ENCODE data around the gene PLXND1. TPM values are rescaled to one million over a fixed set of nuclear protein-coding genes. Genes with fewer than 3 reads are reported as not detected.

Gene PLXND1
- total RNA-seq, 1 donor from 2014 or later, result 1,753 TPM

GRCh38 chr3:129530821-129531220 is 75.7 kb downstream of the PLXND1 start:
- no peak for TF ChIP-seq CTCF (IDR thresholded peaks at IDR 0.05; ENCODE audit: unreplicated experiment)
- Mint-ChIP-seq H3K27ac (ENCODE audit: unreplicated experiment) (peak overlapping the region; percentile 64), H3K4me3 (ENCODE audit: unreplicated experiment) (no peak overlapping the region), H3K36me3 (ENCODE audit: low read depth, unreplicated experiment) (peaks cover 6% of the 10 kb centered on the region), H3K27me3 (ENCODE audit: unreplicated experiment) (peaks cover 19% of the 10 kb centered on the region), H3K4me1 (ENCODE audit: unreplicated experiment) (peaks cover 53% of the 10 kb centered on the region), H3K9me3 (ENCODE audit: unreplicated experiment) (no peaks in the 10 kb centered on the region)
- DNase-seq (ENCODE audit: low spot score), result no peak

- TF ChIP-seq CTCF (IDR thresholded peaks at IDR 0.05; ENCODE audit: unreplicated experiment), result no peak
- H3K4me3 Mint-ChIP-seq (ENCODE audit: unreplicated experiment), result no peak overlapping the region
- no peaks in the 10 kb centered on the region for H3K9me3 Mint-ChIP-seq (ENCODE audit: unreplicated experiment)
- H3K27ac Mint-ChIP-seq (ENCODE audit: unreplicated experiment), result peak overlapping the region; percentile 80
- H3K36me3 Mint-ChIP-seq (ENCODE audit: low read depth, unreplicated experiment), result peaks cover 6% of the 10 kb centered on the region
- H3K27me3 Mint-ChIP-seq (ENCODE audit: unreplicated experiment), result peaks cover 17% of the 10 kb centered on the region
- H3K4me1 Mint-ChIP-seq (ENCODE audit: unreplicated experiment), result peaks cover 53% of the 10 kb centered on the region
- no peak for DNase-seq (ENCODE audit: low spot score)
These were observed 76.2 kb downstream of the PLXND1 start for GRCh38 chr3:129530251-129530791.

GRCh38 chr3:129529436-129530210 is 76.9 kb downstream of the PLXND1 start:
- Mint-ChIP-seq H3K9me3 (ENCODE audit: unreplicated experiment) (no peaks in the 10 kb centered on the region), H3K36me3 (ENCODE audit: low read depth, unreplicated experiment) (peaks cover 6% of the 10 kb centered on the region), H3K27me3 (ENCODE audit: unreplicated experiment) (peaks cover 21% of the 10 kb centered on the region), H3K27ac (ENCODE audit: unreplicated experiment) (peak overlapping the region; percentile 80), H3K4me3 (ENCODE audit: unreplicated experiment) (no peak overlapping the region), H3K4me1 (ENCODE audit: unreplicated experiment) (peaks cover 53% of the 10 kb centered on the region)
- TF ChIP-seq CTCF (IDR thresholded peaks at IDR 0.05; ENCODE audit: unreplicated experiment), result no peak
- no peak for DNase-seq (ENCODE audit: low spot score)

GRCh38 chr3:129528589-129529100 is 77.8 kb downstream of the PLXND1 start, which contains the start of gene RHO:
RHO (plus strand) TSS chr3:129528639; CDS start chr3:129528734, 95 bp downstream.
- peaks cover 21% of the 10 kb centered on the region for H3K27me3 Mint-ChIP-seq (ENCODE audit: unreplicated experiment)
- H3K36me3 Mint-ChIP-seq (ENCODE audit: low read depth, unreplicated experiment), result peaks cover 6% of the 10 kb centered on the region
- no peaks in the 10 kb centered on the region for H3K9me3 Mint-ChIP-seq (ENCODE audit: unreplicated experiment)
- DNase-seq (ENCODE audit: low spot score), result no peak
- no peak within 1 kb of the TSS for H3K4me3 Mint-ChIP-seq (ENCODE audit: unreplicated experiment)
- H3K27ac Mint-ChIP-seq (ENCODE audit: unreplicated experiment), result peak within 1 kb of the TSS; percentile 93
- peaks cover 48% of the 10 kb centered on the region for H3K4me1 Mint-ChIP-seq (ENCODE audit: unreplicated experiment)
- no peak for TF ChIP-seq CTCF (IDR thresholded peaks at IDR 0.05; ENCODE audit: unreplicated experiment)

GRCh38 chr3:129527262-129527661 is 79.2 kb downstream of the PLXND1 start:
- Mint-ChIP-seq H3K9me3 (ENCODE audit: unreplicated experiment) (no peaks in the 10 kb centered on the region), H3K4me1 (ENCODE audit: unreplicated experiment) (peaks cover 48% of the 10 kb centered on the region), H3K4me3 (ENCODE audit: unreplicated experiment) (no peak overlapping the region), H3K27ac (ENCODE audit: unreplicated experiment) (peak overlapping the region; percentile 93), H3K36me3 (ENCODE audit: low read depth, unreplicated experiment) (peaks cover 6% of the 10 kb centered on the region), H3K27me3 (ENCODE audit: unreplicated experiment) (peaks cover 29% of the 10 kb centered on the region)
- no peak for DNase-seq (ENCODE audit: low spot score)
- TF ChIP-seq CTCF (IDR thresholded peaks at IDR 0.05; ENCODE audit: unreplicated experiment), result no peak
